ENCODE results near the gene POU2F1. TPM values are rescaled to one million over a fixed set of nuclear protein-coding genes. Genes with fewer than 3 reads are reported as not detected.

POU2F1 gene
- total and polyA plus RNA-seq, 2 experiments from 2014 or later = 38.8 to 66.1 TPM

GRCh38 chr1:167471568-167471967 lies 250.9 kb downstream of the POU2F1 start:
- no peak overlapping the region for H3K27ac Mint-ChIP-seq
- no peaks in the 10 kb centered on the region for H3K27me3 ChIP-seq (ENCODE audit: insufficient read depth)
- H3K27ac ChIP-seq (ENCODE audit: low read depth) = no peak overlapping the region
- peaks cover 5% of the 10 kb centered on the region for H3K27me3 Mint-ChIP-seq (ENCODE audit: insufficient read depth, low read depth, poor library complexity)
- no peak overlapping the region for H3K4me3 ChIP-seq
- no peak overlapping the region for H2AFZ ChIP-seq
- no peaks in the 10 kb centered on the region for H3K36me3 ChIP-seq (ENCODE audit: insufficient read depth)
- H3K36me3 Mint-ChIP-seq (ENCODE audit: low read depth) = no peaks in the 10 kb centered on the region
- no peaks in the 10 kb centered on the region for H3K9me3 Mint-ChIP-seq
- H3K4me1 Mint-ChIP-seq = peaks cover 26% of the 10 kb centered on the region
- no peaks in the 10 kb centered on the region for H3F3A ChIP-seq (replicated peaks; ENCODE audit: low read depth)
- no peak for ATAC-seq
- no peak for DNase-seq (ENCODE audit: low spot score)
- TF ChIP-seq ZNF114 (CRISPR knock-in tag; IDR thresholded peaks at IDR 0.05) = no peak
- no peak for TF ChIP-seq ZNF462 (CRISPR knock-in tag; IDR thresholded peaks at IDR 0.05)
- no peak for TF ChIP-seq ZNF331 (CRISPR knock-in tag; IDR thresholded peaks at IDR 0.05; ENCODE audit: low read depth)
- TF ChIP-seq NANOG (IDR thresholded peaks at IDR 0.05; ENCODE audit: borderline replicate concordance) = no peak
- TF ChIP-seq CREB1 (CRISPR knock-in tag; IDR thresholded peaks at IDR 0.05; ENCODE audit: low read depth) = no peak
- no peak for TF ChIP-seq REST (IDR thresholded peaks at IDR 0.05; ENCODE audit: unreplicated experiment)
- no peak for TF ChIP-seq CTCF (conservative IDR thresholded peaks at IDR 0.05; ENCODE audit: low read depth in 2 of 2)
- TF ChIP-seq ETS1 (IDR thresholded peaks at IDR 0.05) = no peak
- TF ChIP-seq POLR2AphosphoS5 (IDR thresholded peaks at IDR 0.05; ENCODE audit: low read depth) = no peak
- TF ChIP-seq STAT1 (IDR thresholded peaks at IDR 0.05; ENCODE audit: unreplicated experiment) = no peak
- TF ChIP-seq EZH2 (IDR thresholded peaks at IDR 0.05; ENCODE audit: low read depth, unreplicated experiment) = no peak
- no peak for TF ChIP-seq EZH2phosphoT487 (IDR thresholded peaks at IDR 0.05; ENCODE audit: unreplicated experiment)
- TF ChIP-seq JUNB (IDR thresholded peaks at IDR 0.05; ENCODE audit: unreplicated experiment) = no peak
- no peaks in the 10 kb centered on the region for H3K9me2 ChIP-seq (ENCODE audit: insufficient read depth)
- H3K4me2 ChIP-seq = no peak overlapping the region
- no peak overlapping the region for H3K4me3 Mint-ChIP-seq
- H3K4me1 ChIP-seq (ENCODE audit: insufficient read depth) = peaks cover 9% of the 10 kb centered on the region
- H4K20me1 ChIP-seq (replicated peaks; ENCODE audit: insufficient read depth) = no peaks in the 10 kb centered on the region
- no peaks in the 10 kb centered on the region for H3K79me2 ChIP-seq (replicated peaks; ENCODE audit: insufficient read depth)
